ENCODE results near the gene VMP1. TPM values are rescaled to one million over a fixed set of nuclear protein-coding genes. Genes with fewer than 3 reads are reported as not detected.
A peak's percentile ranks its signal among the peaks of the same experiment; 100 is the strongest.

VMP1 gene
- total and polyA plus RNA-seq, 4 donors, result 46.4 to 118 (median 71.6) TPM

- TF ChIP-seq ZBTB33 (IDR thresholded peaks at IDR 0.05) (no peak), EGR1 (IDR thresholded peaks at IDR 0.05; ENCODE audit: low read depth in 2 of 2) (no peak), YY1 (IDR thresholded peaks at IDR 0.05) (no peak), ATF3 (IDR thresholded peaks at IDR 0.05) (no peak), HNF4A (conservative IDR thresholded peaks at IDR 0.05) (no peak), TAF1 (conservative IDR thresholded peaks at IDR 0.05) (no peak), RXRA (IDR thresholded peaks at IDR 0.05) (no peak), FOXA1 (IDR thresholded peaks at IDR 0.05) (no peak), JUND (IDR thresholded peaks at IDR 0.05) (no peak), NR2F2 (IDR thresholded peaks at IDR 0.05) (no peak), FOXA2 (IDR thresholded peaks at IDR 0.05) (no peak), HNF4G (IDR thresholded peaks at IDR 0.05) (no peak), RAD21 (IDR thresholded peaks at IDR 0.05) (no peak), GABPA (IDR thresholded peaks at IDR 0.05 in 1 of 2, conservative IDR thresholded peaks at IDR 0.05 in 1 of 2) (no peak)
- TF ChIP-seq, protein P1, sequence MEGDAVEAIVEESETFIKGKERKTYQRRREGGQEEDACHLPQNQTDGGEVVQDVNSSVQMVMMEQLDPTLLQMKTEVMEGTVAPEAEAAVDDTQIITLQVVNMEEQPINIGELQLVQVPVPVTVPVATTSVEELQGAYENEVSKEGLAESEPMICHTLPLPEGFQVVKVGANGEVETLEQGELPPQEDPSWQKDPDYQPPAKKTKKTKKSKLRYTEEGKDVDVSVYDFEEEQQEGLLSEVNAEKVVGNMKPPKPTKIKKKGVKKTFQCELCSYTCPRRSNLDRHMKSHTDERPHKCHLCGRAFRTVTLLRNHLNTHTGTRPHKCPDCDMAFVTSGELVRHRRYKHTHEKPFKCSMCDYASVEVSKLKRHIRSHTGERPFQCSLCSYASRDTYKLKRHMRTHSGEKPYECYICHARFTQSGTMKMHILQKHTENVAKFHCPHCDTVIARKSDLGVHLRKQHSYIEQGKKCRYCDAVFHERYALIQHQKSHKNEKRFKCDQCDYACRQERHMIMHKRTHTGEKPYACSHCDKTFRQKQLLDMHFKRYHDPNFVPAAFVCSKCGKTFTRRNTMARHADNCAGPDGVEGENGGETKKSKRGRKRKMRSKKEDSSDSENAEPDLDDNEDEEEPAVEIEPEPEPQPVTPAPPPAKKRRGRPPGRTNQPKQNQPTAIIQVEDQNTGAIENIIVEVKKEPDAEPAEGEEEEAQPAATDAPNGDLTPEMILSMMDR (IDR thresholded peaks at IDR 0.05; ENCODE audit: low read depth, low read length, missing input control), result no peak
- TF ChIP-seq, protein P2, sequence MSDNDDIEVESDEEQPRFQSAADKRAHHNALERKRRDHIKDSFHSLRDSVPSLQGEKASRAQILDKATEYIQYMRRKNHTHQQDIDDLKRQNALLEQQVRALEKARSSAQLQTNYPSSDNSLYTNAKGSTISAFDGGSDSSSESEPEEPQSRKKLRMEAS (IDR thresholded peaks at IDR 0.05), result no peak
- H3K4me3 ChIP-seq (ENCODE audit: low read depth in 1 of 3, low read length in 3 of 3), result no peak overlapping the region
- no peak overlapping the region for H3K9ac ChIP-seq (ENCODE audit: low read depth in 1 of 2, low read length in 2 of 2)
- DNase-seq (ENCODE audit: low spot score), result no peak
- H3K9me3 ChIP-seq (ENCODE audit: control insufficient read depth in 4 of 4, low read length in 3 of 4), result no peaks in the 10 kb centered on the region
- H3K27me3 ChIP-seq (ENCODE audit: control insufficient read depth in 4 of 4, insufficient read depth in 4 of 4, low read length in 3 of 4), result no peaks in the 10 kb centered on the region
- H3K27ac ChIP-seq (ENCODE audit: low read depth in 1 of 2, low read length in 2 of 2), result peak overlapping the region in 1 of 2 donors; percentile 9
- H3K4me1 ChIP-seq (ENCODE audit: control insufficient read depth in 4 of 4, insufficient read depth in 4 of 4, low read length in 3 of 4), result no peaks in the 10 kb centered on the region
- H3K36me3 ChIP-seq (ENCODE audit: control insufficient read depth in 4 of 4, insufficient read depth in 3 of 4, low read depth in 1 of 4, low read length in 3 of 4), result peaks cover 0 to 10% (median 3%) of the 10 kb centered on the region in 4 donors
Measured at GRCh38 chr17:59767176-59767575, 59.7 kb downstream of the VMP1 start.

DNA sequence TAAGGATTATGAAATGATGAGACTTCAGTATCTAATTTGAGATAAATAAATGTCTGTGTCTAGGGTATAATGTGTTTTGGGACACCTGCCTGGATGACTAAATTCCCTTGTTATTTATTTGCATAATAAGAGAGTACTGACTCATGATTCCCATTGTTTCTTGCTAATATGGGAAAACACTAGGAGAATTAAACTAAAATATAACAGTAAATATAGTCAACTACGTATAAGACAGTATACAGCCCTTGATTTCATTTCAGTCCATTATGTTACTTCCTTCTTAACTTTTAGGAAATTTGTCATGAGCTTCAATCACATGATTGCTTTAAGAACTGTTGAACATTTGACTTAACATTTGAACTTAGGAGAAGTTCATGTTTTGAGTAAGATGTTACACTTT, 62.4 kb downstream of the VMP1 start:
- TF ChIP-seq HNF4G (IDR thresholded peaks at IDR 0.05), result no peak
- no peak for TF ChIP-seq REST (IDR thresholded peaks at IDR 0.05)
- TF ChIP-seq RXRA (IDR thresholded peaks at IDR 0.05), result peak in 1 of 2 donors; percentile 7
- Histone ChIP-seq H3K4me1 (ENCODE audit: control insufficient read depth in 4 of 4, insufficient read depth in 4 of 4, low read length in 3 of 4) (no peaks in the 10 kb centered on the region), H3K27ac (ENCODE audit: low read depth in 1 of 2, low read length in 2 of 2) (no peak overlapping the region), H3K36me3 (ENCODE audit: control insufficient read depth in 4 of 4, insufficient read depth in 3 of 4, low read depth in 1 of 4, low read length in 3 of 4) (peaks cover 0 to 14% (median 9%) of the 10 kb centered on the region in 4 donors), H3K27me3 (ENCODE audit: control insufficient read depth in 4 of 4, insufficient read depth in 4 of 4, low read length in 3 of 4) (no peaks in the 10 kb centered on the region), H3K9ac (ENCODE audit: low read depth in 1 of 2, low read length in 2 of 2) (no peak overlapping the region), H3K9me3 (ENCODE audit: control insufficient read depth in 4 of 4, low read length in 3 of 4) (no peaks in the 10 kb centered on the region), H3K4me3 (ENCODE audit: low read depth in 1 of 3, low read length in 3 of 3) (no peak overlapping the region)
- 84% methylated on average over 1 of the region's 1 CpG for WGBS
- no peak for DNase-seq (ENCODE audit: low spot score)

Measured in liver (tissue), 9 donors.